ENCODE measurements around the gene RPL38.
A peak's percentile ranks its signal among the peaks of the same experiment; 100 is the strongest.

RPL38 gene

DNA sequence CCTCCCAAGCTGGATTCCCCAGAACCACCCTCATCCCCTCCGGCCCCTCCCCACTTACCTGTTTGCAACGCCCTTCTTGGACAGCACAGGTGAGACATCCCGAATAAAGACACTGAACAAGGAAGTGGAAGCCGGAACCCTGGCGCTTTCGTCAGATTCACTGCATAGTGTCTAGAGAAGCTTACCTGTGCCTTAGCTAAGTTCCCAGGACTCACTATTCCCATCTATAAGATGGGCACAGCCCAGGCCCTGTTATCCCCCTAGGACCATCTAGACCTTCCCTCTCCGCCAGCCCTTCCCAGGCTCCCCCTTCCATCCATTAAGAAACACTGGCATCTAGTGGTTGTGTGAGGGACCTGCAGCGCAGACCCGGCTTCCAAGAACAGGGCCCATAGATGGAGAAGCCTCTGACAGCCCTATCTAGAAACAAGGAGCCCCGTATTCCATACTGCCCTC, 26.9 kb upstream of the RPL38 start (continued):
- TF ChIP-seq, protein P1, sequence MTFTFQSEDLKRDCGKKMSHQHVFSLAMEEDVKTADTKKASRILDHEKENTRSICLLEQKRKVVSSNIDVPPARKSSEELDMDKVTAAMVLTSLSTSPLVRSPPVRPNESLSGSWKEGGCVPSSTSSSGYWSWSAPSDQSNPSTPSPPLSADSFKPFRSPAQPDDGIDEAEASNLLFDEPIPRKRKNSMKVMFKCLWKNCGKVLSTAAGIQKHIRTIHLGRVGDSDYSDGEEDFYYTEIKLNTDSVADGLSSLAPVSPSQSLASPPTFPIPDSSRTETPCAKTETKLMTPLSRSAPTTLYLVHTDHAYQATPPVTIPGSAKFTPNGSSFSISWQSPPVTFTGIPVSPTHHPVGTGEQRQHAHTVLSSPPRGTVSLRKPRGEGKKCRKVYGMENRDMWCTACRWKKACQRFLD (tag by site-specific recombination; IDR thresholded peaks at IDR 0.05): no peak
- TF ChIP-seq ZNF660 (tag by site-specific recombination; IDR thresholded peaks at IDR 0.05) (peak; percentile 51; the same call in 1 of the 2 replicates), HOXD13 (CRISPR knock-in tag; IDR thresholded peaks at IDR 0.05; ENCODE audit: borderline replicate concordance) (no peak), ZNF114 (tag by site-specific recombination; IDR thresholded peaks at IDR 0.05) (no peak), SP2 (tag by site-specific recombination; IDR thresholded peaks at IDR 0.05) (no peak), ZFHX2 (tag by site-specific recombination; conservative IDR thresholded peaks at IDR 0.05) (no peak), ZNF558 (tag by site-specific recombination; IDR thresholded peaks at IDR 0.05) (no peak), ZNF624 (tag by site-specific recombination; IDR thresholded peaks at IDR 0.05) (no peak), YY1 (tag by site-specific recombination; IDR thresholded peaks at IDR 0.05) (no peak), ZNF280C (tag by site-specific recombination; IDR thresholded peaks at IDR 0.05) (no peak), ZNF785 (tag by site-specific recombination; IDR thresholded peaks at IDR 0.05) (no peak), IKZF3 (tag by site-specific recombination; IDR thresholded peaks at IDR 0.05) (peak; percentile 40; the same call in 1 of the 2 replicates), BCL11B (tag by site-specific recombination; IDR thresholded peaks at IDR 0.05; ENCODE audit: low read depth) (no peak)
- TF ChIP-seq, protein P2, sequence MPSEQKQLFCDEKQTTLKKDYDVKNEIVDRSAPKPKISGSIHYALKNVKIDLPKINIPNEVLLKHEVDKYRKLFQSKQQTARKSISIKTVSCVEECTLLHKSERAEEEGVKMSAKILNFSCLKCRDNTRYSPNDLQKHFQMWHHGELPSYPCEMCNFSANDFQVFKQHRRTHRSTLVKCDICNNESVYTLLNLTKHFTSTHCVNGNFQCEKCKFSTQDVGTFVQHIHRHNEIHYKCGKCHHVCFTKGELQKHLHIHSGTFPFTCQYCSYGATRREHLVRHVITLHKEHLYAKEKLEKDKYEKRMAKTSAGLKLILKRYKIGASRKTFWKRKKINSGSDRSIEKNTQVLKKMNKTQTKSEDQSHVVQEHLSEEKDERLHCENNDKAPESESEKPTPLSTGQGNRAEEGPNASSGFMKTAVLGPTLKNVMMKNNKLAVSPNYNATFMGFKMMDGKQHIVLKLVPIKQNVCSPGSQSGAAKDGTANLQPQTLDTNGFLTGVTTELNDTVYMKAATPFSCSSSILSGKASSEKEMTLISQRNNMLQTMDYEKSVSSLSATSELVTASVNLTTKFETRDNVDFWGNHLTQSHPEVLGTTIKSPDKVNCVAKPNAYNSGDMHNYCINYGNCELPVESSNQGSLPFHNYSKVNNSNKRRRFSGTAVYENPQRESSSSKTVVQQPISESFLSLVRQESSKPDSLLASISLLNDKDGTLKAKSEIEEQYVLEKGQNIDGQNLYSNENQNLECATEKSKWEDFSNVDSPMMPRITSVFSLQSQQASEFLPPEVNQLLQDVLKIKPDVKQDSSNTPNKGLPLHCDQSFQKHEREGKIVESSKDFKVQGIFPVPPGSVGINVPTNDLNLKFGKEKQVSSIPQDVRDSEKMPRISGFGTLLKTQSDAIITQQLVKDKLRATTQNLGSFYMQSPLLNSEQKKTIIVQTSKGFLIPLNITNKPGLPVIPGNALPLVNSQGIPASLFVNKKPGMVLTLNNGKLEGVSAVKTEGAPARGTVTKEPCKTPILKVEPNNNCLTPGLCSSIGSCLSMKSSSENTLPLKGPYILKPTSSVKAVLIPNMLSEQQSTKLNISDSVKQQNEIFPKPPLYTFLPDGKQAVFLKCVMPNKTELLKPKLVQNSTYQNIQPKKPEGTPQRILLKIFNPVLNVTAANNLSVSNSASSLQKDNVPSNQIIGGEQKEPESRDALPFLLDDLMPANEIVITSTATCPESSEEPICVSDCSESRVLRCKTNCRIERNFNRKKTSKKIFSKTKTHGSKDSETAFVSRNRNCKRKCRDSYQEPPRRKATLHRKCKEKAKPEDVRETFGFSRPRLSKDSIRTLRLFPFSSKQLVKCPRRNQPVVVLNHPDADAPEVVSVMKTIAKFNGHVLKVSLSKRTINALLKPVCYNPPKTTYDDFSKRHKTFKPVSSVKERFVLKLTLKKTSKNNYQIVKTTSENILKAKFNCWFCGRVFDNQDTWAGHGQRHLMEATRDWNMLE (tag by site-specific recombination; conservative IDR thresholded peaks at IDR 0.05; ENCODE audit: low read depth): no peak

GRCh38 chr17:74177018-74177450, 26.4 kb upstream of the RPL38 start:
- H3K4me3 ChIP-seq (ENCODE audit: low read depth, low read length): no peak overlapping the region
- POLR2A ChIA-PET: no interaction called here
- no peaks in the 10 kb centered on the region for H3K36me3 ChIP-seq (ENCODE audit: control insufficient read depth in 2 of 2, insufficient read depth in 1 of 2, low read length in 2 of 2)
- no peaks in the 10 kb centered on the region for H3K9me3 ChIP-seq (ENCODE audit: control insufficient read depth, insufficient read depth, low read depth, low read length)
- H3K4me1 ChIP-seq (ENCODE audit: control insufficient read depth, insufficient read depth, low read length): no peaks in the 10 kb centered on the region; the same call in 1 of the 2 replicates
- CTCF ChIA-PET: interaction anchor here (0.6 to 3.5 kb wide), 26 partner anchors 11 to 886 kb away, joined by 3 to 78 read pairs (median 4); no protein-coding TSS in a partner anchor
- TF ChIP-seq ZIC2 (tag by site-specific recombination; IDR thresholded peaks at IDR 0.05): peak; percentile 41
- peak; percentile 74 for TF ChIP-seq ZSCAN4 (tag by site-specific recombination; IDR thresholded peaks at IDR 0.05)
- TF ChIP-seq, protein P3, sequence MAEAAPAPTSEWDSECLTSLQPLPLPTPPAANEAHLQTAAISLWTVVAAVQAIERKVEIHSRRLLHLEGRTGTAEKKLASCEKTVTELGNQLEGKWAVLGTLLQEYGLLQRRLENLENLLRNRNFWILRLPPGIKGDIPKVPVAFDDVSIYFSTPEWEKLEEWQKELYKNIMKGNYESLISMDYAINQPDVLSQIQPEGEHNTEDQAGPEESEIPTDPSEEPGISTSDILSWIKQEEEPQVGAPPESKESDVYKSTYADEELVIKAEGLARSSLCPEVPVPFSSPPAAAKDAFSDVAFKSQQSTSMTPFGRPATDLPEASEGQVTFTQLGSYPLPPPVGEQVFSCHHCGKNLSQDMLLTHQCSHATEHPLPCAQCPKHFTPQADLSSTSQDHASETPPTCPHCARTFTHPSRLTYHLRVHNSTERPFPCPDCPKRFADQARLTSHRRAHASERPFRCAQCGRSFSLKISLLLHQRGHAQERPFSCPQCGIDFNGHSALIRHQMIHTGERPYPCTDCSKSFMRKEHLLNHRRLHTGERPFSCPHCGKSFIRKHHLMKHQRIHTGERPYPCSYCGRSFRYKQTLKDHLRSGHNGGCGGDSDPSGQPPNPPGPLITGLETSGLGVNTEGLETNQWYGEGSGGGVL (tag by site-specific recombination; IDR thresholded peaks at IDR 0.05): 0 out of 2 replicates have a peak, but pooled peaks have one; percentile 17
- no peak for TF ChIP-seq ZNF140 (tag by site-specific recombination; IDR thresholded peaks at IDR 0.05)
- TF ChIP-seq ZNF600 (tag by site-specific recombination; IDR thresholded peaks at IDR 0.05): 0 out of 2 replicates have a peak, but pooled peaks have one; percentile 17
- no peak overlapping the region for H3K27ac ChIP-seq (ENCODE audit: extremely low read depth, low read depth, low read length)

All from HEK293 (cell line).